ENCODE data around the gene SHH.

DNA sequence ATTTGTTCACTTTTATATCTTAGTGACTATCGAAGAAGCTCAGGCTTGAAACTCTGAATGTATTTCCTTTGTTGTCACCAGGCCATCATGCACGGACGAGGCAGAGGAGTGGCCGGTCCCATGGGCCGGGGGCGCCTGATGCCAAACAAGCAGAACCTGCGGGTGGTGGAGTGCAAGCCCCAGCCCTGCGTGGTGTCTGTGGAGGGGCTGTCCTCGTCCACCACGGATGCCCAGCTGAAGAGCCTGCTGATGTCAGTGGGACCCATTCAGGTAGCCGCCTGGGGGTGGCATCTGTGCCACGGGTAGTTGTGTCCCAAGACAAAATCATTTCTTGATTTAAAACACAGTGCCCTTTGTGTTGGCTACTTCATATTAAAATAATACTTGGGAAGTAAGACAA is 45.9 kb downstream of the SHH start:
- TF ChIP-seq POLR2AphosphoS5 (IDR thresholded peaks at IDR 0.05) (no peak), EP300 (IDR thresholded peaks at IDR 0.05) (no peak), POLR2A (IDR thresholded peaks at IDR 0.05) (no peak)
- TF ChIP-seq, protein P1, sequence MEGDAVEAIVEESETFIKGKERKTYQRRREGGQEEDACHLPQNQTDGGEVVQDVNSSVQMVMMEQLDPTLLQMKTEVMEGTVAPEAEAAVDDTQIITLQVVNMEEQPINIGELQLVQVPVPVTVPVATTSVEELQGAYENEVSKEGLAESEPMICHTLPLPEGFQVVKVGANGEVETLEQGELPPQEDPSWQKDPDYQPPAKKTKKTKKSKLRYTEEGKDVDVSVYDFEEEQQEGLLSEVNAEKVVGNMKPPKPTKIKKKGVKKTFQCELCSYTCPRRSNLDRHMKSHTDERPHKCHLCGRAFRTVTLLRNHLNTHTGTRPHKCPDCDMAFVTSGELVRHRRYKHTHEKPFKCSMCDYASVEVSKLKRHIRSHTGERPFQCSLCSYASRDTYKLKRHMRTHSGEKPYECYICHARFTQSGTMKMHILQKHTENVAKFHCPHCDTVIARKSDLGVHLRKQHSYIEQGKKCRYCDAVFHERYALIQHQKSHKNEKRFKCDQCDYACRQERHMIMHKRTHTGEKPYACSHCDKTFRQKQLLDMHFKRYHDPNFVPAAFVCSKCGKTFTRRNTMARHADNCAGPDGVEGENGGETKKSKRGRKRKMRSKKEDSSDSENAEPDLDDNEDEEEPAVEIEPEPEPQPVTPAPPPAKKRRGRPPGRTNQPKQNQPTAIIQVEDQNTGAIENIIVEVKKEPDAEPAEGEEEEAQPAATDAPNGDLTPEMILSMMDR (IDR thresholded peaks at IDR 0.05) = no peak
